GM19324 (cell line): Measurements from ENCODE around the gene WNT16.
A peak's percentile ranks its signal among the peaks of the same experiment; 100 is the strongest.
"Not testable (repeated sequence)": the region's sequence is repeated elsewhere in the genome, so short reads cannot be mapped to it uniquely, and the experiment has no call there.

ENCODE experiments used
- ATAC-seq: cut with Tn5 transposase; IDR thresholded peaks from one replicate; pipeline ENCODE4 v1.9.1; 2021; ENCODE audit warnings: mild to moderate bottlenecking, moderate library complexity; ENCODE audit not compliant: unreplicated experiment, low FRiP score

WNT16 gene, protein sequence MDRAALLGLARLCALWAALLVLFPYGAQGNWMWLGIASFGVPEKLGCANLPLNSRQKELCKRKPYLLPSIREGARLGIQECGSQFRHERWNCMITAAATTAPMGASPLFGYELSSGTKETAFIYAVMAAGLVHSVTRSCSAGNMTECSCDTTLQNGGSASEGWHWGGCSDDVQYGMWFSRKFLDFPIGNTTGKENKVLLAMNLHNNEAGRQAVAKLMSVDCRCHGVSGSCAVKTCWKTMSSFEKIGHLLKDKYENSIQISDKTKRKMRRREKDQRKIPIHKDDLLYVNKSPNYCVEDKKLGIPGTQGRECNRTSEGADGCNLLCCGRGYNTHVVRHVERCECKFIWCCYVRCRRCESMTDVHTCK

DNA sequence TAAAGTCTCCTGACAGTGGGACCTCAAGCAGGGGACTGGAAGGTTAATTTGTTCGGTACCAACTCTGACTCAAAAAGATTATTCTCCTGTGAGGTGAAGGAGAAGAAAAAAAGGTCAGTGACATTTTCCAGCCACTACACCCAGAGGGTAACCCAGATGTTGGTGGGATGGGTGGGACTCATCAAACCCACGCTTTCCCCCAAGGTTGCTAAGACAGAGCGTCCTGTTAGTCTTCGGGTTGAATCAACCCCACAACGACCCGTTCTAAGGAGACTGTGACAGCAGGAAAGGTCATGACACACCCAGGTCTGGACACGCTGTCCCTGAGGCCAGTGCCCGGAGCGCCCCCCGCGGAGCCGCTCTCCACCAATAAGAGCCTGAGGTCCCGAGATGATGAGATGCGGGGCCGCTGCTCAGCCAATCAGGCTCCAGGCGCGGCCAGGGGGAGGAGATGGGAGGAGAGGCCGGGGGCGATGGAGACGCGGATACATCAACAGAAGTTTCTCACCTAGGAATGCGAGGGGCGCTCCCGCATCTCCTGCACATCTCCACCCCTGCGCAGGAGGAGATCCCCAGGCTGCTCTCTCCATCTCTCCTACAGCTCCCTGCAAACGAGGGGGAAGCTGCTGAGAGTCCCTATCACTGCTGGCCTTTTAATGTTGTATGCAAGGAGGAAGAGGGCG, at the start of gene WNT16:
Gene WNT16, plus strand, starts transcription at position 493 of the 683 bp plus-strand sequence. CDS start 293 bp downstream, outside the sequence.
- ATAC-seq: no peak

DNA sequence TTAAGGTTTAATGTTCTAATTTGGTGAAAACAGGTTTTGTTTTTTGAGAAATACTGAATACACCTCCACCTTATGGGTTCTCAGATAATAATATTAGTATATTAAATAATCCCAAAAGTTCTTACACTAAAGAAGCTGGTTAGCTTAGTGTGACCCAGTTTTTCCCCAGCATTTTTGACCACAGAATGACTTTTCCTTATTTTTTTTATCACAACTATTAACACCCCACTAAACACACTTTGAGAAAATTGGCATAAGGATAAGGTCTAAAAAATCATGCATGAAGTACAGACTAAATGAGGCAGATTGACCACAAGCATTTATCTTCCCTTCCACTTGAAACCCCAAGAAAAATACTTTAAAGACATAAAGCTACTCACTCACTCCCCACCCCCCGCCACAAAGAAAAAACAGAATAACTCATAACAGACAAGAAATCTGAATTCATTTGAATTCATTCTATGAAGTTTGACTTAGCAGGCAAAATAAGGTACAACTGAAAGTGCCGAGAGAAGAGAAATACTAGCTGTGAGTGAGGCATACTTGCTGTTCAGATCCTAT, 49.7 kb upstream of the WNT16 start:
- no peak for ATAC-seq

DNA sequence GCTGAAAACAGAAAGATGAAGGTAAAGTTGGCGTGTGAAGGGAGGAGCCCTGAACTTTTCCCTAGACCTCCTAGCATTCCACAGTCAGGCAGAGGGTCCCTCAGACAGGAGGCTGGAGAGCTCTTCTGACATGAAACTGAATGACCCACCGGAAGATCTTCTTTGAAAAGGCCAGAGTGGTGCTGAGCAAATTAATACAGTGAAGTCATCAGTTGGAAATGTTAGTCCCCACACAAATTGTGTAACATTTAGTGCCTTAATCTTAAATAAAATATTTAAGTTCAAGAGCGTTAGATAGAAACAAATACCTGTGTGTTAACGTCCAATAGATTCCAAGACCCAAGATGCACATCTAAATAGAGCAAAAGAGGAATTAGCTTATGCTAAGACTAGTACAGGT, 49.0 kb upstream of the WNT16 start:
- no peak for ATAC-seq

DNA sequence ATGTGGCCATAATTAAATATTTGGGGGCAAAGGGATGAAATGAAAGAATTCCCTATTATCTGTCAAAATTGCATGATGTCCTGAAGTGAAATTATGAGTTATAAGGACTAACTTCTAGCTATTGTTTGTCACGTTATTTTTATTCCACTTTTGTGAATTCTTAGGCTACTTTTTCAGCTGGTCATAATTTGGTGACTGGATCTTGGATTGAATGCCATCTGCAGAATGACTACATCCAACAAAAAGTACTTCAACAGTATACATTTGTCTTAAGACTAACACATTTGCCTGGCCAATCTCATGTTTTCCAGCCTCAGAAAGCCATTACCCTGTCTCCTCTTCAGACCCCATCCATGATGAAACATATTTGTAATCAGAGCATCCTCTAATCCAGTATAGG, 48.1 kb upstream of the WNT16 start:
- ATAC-seq: no peak

DNA sequence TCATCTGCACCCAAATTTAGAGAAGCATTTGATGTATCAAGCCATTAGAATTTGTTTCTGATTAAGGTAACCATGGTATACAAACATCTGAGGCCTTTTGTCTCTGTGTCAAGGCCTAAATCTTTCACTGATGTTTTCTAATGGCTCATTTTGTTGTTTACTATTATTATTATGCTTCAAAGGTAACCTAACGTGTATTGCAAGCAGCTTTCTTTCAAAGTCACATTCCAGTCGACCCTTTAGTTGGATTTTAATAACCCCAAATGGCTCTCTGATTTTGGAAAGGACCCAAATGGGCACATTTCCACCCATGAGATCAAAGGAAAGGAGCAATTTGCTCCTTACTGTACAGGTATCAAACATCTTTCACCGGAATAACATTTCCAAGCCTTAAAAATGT, 46.7 kb upstream of the WNT16 start:
- ATAC-seq: no peak

DNA sequence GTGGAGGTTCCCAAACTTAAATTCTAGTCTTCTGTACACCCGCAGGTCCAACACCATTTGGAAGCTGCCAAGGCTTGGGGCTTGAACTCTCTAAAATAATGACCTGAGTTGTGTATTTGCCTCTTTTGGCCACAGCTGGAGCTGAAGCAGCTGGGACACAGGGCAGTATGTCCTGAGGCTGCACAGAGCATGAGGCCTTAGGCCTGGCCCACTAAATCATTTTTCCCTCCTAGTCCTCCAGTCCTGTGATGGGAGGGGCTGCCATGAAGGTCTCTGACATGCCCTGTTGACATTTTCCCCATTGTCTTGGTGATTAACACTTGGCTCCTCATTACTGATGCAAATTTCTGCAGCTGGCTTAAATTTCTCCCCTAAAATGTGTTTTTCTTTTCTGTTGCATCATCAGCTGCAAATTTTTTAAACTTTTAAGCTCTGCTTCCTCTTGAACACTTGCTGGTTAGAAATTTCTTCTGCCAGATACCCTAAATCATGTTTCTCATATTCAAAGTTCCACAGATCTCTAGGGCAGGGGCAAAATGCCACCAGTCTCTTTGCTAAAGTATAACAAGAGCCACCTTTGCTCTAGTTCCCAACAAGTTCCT, 43.6 kb upstream of the WNT16 start:
- ATAC-seq: no peak

DNA sequence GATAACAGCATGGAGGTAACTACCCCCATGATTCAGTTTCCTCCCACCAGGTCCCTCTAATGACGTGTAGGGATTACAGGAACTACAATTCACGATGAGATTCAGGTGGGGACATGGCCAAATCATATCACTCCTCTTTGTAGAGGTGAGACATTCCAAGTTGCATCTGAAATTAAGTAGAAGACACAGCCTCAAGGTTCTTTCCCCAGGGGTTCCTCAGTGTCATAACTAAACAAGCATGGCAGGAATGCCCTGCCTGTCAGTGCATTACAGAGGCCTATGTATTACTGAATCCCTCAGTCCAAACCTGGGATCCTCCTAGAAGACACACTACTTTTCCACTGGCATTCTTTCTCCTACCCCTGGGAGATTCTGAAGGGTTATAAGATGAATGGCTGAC, 42.6 kb upstream of the WNT16 start:
- no peak for ATAC-seq

DNA sequence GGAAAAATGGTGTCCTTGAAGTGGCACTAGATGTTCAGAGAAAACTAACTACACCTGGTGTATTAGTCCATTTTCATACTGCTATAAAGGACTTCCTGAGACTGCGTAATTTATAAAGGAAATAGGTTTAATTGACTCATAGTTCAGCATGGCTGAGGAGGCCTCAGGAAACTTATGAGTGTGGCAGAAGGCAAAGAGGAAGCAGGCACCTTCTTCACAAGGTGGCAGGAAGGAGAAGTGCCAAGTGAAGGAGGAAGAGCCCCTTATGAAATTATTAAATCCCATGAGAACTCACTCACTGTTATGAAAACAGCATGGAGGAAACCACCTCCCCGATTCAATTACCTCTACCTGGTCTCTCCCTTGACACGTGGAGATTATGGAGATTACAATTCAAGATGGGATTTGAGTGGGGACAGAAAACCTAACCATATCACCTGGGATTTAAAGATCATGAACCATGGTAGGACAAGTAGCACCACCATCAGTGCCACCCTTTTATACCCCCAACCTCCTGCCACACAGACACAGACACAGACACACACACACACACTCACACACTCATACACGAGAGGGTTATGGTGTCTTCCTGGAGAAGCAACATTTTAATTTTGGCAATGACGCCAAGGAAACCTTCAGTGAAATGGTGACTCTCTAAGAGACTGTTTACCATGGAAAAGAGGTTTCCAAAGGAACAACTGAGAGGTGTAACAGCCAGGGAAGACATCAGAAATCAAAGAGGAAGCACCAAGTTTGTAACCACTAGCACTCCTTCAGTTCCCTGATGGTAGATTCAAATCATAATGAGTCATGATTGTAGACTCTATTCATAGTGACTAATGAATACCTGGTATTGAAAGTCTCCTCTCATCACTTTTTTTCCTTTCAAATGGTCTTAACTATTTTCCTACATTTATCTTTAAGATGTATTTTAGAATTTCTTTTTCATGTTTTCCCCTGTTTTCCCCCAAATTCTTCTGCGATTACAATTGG, 41.8 kb upstream of the WNT16 start:
- ATAC-seq: no peak

DNA sequence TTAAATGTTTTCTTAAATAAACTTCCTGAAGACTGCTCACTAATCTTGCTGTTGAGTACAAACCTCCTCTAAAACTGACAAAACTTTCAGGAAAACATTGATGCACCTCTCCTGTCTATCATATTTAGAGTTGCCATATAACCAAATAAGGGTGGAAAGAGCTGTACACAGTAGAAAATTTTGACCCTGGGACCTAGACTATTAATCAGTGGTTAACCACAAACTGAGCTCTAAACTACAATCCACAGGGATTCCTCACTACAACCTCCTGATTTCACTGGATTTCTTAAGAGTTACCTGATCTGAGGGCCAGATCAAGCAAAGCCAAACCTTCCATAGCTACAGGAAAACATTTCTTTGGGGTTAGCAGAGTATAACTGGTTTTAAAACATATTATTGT, 39.9 kb upstream of the WNT16 start:
- ATAC-seq: no peak

DNA sequence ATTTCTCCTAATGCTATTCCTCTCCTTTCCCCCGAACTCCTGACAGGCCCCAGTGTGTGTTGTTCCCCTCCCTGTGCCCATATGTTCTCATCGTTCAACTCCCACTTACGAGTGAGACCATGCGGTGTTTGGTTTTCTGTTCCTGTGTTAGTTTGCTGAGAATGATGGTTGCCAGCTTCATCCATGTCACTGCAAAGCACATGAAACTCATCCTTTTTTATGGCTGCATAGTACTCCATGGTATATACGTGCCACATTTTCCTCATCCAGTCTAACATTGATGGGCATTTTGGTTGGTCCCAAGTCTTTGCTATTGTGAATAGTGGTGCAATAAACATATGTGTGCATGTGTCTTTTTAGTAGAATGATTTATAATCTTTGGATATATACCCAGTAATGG, 38.9 kb upstream of the WNT16 start:
- ATAC-seq: not testable (repeated sequence)

DNA sequence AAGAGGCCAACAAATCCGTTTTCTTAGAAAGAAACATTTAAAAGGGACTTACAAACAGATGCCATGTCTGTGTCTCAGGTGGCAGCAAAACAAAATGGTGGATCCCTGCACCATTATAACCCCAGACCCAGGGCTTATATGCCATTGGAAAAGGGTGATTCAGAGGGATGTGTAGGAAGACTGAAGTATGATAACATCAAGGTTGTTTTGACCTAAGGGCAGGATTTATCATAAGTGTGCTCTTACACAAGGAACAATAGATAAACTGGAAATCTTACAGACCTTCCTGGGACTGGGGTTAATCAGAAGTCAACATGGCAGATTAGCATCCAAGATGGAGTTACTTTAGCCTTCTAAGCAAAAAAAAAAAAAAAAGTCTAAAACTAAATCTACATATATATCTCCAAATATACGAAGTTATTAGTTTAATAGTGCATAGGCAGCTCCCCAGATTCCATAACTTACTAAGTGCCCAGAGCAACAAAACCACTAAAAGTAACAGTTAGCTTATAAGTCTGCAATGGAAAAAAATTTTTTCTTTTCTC, 34.3 kb upstream of the WNT16 start:
- no peak for ATAC-seq

DNA sequence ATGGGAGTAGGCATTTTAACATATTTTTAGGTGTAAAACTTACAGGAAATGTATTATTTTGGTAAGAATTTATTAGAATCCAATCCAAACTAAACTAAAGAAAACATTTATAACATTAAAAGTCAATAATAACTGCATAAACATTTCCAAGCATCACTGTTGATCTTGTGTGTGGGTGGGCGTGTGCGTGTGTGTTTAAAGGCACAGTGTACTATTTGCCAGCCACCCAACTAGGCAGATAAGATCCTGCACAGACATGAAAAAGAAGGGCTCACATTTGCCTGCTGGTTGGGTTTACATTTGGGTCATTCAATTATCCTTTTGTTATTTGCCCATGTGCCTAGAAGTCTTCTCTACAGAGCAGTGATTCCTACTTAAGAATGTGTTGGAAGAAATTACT, 31.0 kb upstream of the WNT16 start:
- no peak for ATAC-seq

DNA sequence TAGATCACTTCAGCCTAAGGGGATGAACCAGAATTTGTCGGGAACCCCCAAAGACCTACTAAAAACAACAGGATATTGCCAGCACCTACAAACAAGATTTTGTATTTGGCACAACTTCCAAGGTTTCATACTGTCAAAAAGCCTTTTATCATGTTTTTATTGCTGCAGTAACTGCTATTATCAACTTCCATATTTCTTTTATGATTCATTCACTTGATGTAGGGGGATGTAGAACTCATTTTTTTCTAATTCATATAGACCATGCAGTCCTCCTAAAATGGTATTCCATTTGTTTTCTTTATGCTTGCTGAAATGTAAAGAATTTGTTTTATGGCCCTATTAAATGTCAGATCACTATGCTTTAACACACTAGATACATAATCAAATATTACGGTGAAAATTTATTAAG, 30.0 kb upstream of the WNT16 start:
- no peak for ATAC-seq

DNA sequence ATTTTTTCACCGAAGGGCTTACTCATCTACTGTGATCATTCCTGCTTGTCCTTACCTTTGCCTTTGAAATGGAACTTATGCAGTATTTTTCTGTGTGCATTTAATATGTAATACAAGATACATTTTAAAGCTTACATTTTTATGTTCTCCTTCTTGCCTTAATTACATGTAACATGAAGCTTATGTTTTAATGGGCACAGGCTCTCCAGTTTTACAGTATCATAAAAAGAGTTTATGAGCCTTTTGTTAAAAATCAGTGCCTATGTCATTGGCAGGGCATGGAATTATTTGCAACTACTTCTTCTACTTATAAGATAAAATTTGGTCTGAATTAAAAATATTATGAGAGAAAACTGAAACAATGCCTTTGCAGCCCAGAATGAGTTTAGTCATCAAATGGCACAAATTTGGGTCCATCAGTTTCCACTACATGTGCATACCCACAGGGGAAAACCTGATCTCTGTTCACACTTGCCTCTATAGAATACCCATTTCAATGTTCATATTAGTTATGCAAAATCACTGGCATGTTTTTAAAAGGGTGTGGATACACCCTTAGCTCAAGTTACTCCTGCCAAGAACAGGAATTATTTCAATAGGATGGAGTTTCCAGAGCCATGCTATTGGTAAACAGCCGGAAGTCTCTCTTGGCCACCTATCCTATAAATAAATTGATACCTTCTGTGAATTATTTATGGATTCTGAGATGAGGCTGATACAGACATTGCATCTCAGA, 27.9 kb upstream of the WNT16 start:
- no peak for ATAC-seq

DNA sequence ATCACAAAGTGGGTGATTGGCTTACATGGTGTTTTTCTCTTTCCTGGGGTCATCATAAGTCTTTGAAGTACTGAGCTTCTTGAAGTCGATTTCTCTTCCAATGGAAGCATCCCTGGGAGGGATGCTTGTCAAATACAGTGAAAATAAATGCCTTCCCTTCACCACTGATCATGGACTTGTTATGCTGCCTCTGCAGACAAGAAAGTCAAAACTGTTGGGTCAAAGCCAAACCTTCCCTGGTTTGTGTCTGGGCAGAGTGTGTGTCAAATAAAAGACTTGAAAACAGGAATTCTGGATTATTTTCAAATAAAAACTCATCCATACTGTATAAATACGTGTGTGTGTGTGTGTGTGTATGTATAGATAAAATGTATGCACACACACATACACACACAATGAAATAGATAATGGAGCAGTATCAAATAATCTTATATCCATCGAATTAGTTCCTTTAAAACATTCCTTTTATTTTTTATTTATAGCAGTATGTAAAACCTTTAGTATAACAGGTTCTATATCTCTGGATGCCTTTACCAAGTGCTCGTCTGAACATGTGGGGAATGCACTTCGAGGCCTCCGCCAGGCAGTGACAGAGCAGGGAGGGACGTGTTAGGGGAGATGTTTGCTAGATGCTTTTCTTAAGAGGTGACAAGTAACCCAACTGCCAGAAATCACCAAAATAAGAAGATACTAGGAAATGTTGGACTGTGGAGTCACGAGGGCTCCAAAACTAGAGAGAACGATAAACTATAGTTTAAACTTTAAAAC, 27.2 kb upstream of the WNT16 start:
- ATAC-seq: no peak

DNA sequence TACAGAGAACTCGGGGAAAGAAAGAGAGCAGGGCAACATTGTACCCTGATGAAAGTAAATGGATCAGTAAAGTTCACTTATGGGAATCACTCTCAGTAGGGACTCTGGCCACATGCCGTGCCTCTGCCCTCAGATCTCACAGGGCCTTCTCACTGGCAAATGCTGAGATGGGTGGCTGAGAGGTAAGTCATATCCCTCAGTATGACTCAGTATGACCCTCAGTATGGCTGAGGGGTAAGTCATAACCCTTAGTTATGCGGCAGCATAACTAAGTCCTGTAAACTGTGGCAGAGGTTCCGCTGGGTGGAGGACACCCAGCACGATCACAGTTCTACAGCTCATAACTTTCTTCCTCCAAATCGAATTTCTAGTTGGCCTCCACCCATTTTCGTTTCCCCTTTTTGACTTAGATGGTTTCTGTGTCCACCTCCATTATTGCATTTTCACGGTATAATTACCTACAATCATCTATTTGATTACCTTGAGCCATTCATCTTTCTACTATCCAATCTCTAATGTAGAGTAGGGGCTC, 26.5 kb upstream of the WNT16 start:
- peak; percentile 93 for ATAC-seq

DNA sequence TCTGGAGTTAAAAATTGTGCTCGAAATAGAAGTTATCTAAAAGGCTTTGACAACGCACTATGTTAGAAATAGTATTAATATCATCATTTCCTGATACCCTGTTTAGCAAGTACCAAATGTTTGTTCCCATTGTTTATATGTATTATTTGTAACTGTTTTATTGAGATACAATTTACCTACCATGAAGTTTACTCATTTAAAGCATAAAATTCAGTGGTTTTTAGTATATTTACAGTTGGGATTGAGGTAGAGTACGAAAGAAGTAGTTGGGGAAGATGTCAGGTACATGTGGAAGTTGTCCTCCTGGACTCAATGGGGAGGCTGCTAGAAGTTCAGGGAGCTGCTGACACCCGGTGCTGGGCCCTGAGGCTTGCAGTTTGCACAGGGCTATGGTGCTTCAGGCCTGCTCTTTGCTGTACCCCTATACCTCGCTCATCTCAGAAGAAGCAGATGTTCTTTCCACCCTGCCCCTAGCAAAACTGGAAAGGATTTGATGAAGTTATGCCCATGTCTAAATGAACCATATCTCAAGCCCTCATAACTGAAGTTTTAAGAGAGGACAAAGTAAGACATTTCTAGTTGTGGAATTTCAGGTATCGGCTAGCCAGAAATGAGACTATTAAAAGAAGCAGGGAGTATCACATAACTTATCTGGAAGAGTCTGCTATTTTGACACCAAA, 25.2 kb upstream of the WNT16 start:
- no peak for ATAC-seq
